Tibial nerve (tissue), 4 donors: ENCODE measurements around the gene USP24.

ENCODE experiments used
- EP300 ChIP-seq, 2 donors: sonication (generic); formaldehyde crosslinking; IDR thresholded peaks; one replicate each; pipeline ENCODE4 v1.6.1; 2017; ENCODE audit warnings: antibody characterized with exemption in 2 of 2, mild to moderate bottlenecking in 1 of 2
- TF ChIP-seq, protein P1 (sequence below), 5 experiments: fragments of 200-600 bp in 3 of 5; fragments of 450-650 bp in 2 of 5; sonication (generic) in 3 of 5; IDR thresholded peaks; one replicate each; pipeline ENCODE4 v1.5.1; 2016 to 2019; ENCODE audit warnings: antibody characterized with exemption in 5 of 5, mild to moderate bottlenecking in 3 of 5, moderate library complexity in 2 of 5

- TF ChIP-seq, protein P1, sequence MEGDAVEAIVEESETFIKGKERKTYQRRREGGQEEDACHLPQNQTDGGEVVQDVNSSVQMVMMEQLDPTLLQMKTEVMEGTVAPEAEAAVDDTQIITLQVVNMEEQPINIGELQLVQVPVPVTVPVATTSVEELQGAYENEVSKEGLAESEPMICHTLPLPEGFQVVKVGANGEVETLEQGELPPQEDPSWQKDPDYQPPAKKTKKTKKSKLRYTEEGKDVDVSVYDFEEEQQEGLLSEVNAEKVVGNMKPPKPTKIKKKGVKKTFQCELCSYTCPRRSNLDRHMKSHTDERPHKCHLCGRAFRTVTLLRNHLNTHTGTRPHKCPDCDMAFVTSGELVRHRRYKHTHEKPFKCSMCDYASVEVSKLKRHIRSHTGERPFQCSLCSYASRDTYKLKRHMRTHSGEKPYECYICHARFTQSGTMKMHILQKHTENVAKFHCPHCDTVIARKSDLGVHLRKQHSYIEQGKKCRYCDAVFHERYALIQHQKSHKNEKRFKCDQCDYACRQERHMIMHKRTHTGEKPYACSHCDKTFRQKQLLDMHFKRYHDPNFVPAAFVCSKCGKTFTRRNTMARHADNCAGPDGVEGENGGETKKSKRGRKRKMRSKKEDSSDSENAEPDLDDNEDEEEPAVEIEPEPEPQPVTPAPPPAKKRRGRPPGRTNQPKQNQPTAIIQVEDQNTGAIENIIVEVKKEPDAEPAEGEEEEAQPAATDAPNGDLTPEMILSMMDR (IDR thresholded peaks at IDR 0.05): no peak
- no peak for TF ChIP-seq EP300 (IDR thresholded peaks at IDR 0.05)
Observed at GRCh38 chr1:55056632-55056992, 158.6 kb downstream of the USP24 start.
